NT2/D1 (cell line): ENCODE measurements around the gene HLA-C.

Experiments used
- SUZ12 ChIP-seq: IDR thresholded peaks from 2 replicates; pipeline ENCODE4 v1.6.1; 2011; ENCODE audit not compliant: insufficient read length, insufficient read depth; ENCODE audit errors: extremely low read depth
- YY1 ChIP-seq: IDR thresholded peaks from 2 replicates; pipeline ENCODE4 v1.6.1; 2011; ENCODE audit not compliant: insufficient read length, insufficient read depth
- ZNF274 ChIP-seq: IDR thresholded peaks from 2 replicates; pipeline ENCODE4 v1.6.1; 2011; ENCODE audit warnings: mild to moderate bottlenecking, low read depth, low read length

DNA sequence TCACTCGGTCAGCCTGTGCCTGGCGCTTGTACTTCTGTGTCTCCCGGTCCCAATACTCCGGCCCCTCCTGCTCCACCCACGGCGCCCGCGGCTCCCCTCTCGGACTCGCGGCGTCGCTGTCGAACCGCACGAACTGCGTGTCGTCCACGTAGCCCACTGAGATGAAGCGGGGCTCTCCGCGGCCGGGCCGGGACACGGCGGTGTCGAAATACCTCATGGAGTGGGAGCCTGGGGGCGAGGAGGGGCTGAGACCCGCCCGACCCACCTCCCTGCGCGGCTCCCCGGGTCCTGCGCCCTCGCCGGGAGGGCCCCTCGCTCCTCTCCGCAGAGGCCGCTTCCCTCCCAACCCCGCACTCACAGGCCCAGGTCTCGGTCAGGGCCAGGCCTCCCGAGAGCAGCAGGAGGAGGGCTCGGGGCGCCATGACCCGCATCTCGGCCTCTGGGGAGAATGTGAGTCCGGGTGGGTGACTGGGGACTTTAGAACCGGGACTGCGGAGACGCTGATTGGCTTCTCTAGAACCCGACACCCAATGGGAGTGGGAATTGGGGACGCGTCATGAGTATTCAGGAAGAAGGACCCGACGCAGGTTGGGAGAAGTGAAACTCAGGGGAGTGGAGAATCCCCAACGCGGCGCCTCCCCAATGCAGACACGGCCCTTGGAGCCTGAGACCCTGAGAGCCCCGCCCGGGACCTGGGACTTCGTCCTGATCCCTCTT is at the start of gene HLA-C:
- TF ChIP-seq YY1 (no peak), ZNF274 (no peak), SUZ12 (no peak)
